ENCODE data around the gene PHF14. TPM values are rescaled to one million over a fixed set of nuclear protein-coding genes. Genes with fewer than 3 reads are reported as not detected.

The PHF14 gene
- total and polyA plus RNA-seq, 12 donors: 8.0 to 54.5 (median 30.6) TPM

DNA sequence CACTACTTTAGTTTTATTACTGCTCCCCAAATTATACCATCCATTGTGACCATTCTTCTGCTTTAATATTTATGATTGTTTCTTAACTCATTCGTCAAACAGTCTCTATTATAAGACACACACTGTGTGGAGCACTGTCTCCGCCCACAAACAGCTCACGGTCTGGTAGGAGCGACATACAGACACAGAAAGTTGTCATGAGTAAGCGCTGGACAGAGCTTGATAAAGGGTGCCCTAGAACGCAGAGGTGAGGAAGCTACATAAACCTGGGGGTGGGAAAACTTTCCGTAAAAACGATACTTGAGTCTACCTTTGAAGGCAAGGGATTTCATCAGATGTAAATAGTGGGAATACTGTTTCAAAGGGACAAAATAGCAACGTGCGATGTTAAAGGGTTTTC, 207.9 kb downstream of the PHF14 start:
- Histone ChIP-seq H3K4me1 (replicated peaks in 1 of 2) (no peaks in the 10 kb centered on the region), H3K27ac (no peak overlapping the region), H3K4me3 (no peak overlapping the region), H3K27me3 (no peaks in the 10 kb centered on the region), H3K36me3 (replicated peaks in 1 of 2) (no peaks in the 10 kb centered on the region), H3K9me3 (replicated peaks in 1 of 3) (peaks cover 0 to 5% (median 0%) of the 10 kb centered on the region in 3 donors)
- WGBS, 4 donors: 78 to 82% (median 81%) methylated on average over 10 of the region's 10 CpGs
- TF ChIP-seq CTCF (IDR thresholded peaks at IDR 0.05): no peak
- no peak for TF ChIP-seq POLR2A (IDR thresholded peaks at IDR 0.05)
- intact Hi-C loops (cut with DNase I): no loop called here
- no peak for DNase-seq

DNA sequence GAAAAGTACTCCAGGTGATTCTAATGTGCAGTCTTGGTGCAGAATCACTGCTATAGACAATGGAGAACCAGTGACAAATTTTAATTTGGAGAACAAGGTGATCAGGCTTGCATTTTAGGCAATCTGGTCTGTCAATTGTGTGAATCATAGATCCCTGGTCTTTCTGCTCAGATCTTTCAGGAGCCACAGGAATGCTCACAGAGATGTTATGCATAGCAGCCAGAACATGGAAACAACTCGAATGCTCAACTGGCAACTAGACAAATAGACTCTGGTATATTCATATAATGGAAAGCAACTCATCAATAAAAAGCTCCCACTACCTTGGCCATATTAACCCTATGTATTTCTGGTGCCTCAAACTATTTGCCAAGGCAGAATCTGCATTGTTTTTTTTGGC, 209.1 kb downstream of the PHF14 start:
- TF ChIP-seq CTCF (IDR thresholded peaks at IDR 0.05) (no peak), POLR2A (IDR thresholded peaks at IDR 0.05) (no peak)
- intact Hi-C loops (cut with DNase I): no loop called here
- WGBS, 4 donors: 69 to 86% (median 80%) methylated on average over 1 of the region's 1 CpG
- peaks cover 0 to 5% (median 0%) of the 10 kb centered on the region in 3 donors for H3K9me3 ChIP-seq (replicated peaks in 1 of 3)
- H3K36me3 ChIP-seq (replicated peaks in 1 of 2): no peaks in the 10 kb centered on the region
- H3K27ac ChIP-seq: no peak overlapping the region
- H3K27me3 ChIP-seq: no peaks in the 10 kb centered on the region
- no peaks in the 10 kb centered on the region for H3K4me1 ChIP-seq (replicated peaks in 1 of 2)
- no peak overlapping the region for H3K4me3 ChIP-seq
- DNase-seq: no peak

DNA sequence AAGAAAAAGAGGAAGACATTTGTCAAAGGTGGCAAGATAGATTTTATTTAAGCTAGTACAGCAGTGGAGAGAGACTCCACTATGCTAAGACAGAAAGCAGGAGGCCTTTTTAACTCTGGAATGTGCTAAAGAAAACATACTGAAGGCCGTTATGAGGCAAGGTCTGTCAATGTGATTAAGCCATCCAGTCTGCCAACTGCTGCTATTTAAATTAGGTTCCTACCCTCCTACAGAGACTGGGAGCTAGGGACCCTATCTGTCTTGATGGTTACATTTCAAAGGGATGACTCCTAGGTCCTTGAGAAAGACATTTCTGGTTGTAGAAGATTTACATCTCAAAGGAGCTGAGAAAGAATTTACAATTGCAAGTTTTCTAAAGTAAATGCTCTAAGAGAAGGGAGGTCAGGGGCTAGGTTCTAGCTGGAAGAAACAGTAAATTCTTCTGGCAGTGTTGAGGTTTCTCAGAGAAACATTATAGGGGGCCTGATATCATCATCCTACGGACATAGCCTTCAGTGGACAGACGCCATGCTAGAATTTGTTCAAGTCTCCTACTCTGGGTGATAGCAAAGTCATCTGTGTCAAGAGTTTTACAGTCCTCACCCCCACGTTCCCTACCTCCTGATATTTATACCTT, 211.6 kb downstream of the PHF14 start:
- H3K4me3 ChIP-seq: no peak overlapping the region
- no peaks in the 10 kb centered on the region for H3K4me1 ChIP-seq (replicated peaks in 1 of 2)
- intact Hi-C loops (cut with DNase I): no loop called here
- 61 to 69% (median 64%) methylated on average over 4 of the region's 4 CpGs for WGBS, 4 donors
- H3K36me3 ChIP-seq (replicated peaks in 1 of 2): no peaks in the 10 kb centered on the region
- no peak for DNase-seq
- H3K27me3 ChIP-seq: no peaks in the 10 kb centered on the region
- H3K27ac ChIP-seq: no peak overlapping the region
- no peak for TF ChIP-seq POLR2A (IDR thresholded peaks at IDR 0.05)
- TF ChIP-seq CTCF (IDR thresholded peaks at IDR 0.05): no peak
- no peaks in the 10 kb centered on the region for H3K9me3 ChIP-seq (replicated peaks in 1 of 3)

DNA sequence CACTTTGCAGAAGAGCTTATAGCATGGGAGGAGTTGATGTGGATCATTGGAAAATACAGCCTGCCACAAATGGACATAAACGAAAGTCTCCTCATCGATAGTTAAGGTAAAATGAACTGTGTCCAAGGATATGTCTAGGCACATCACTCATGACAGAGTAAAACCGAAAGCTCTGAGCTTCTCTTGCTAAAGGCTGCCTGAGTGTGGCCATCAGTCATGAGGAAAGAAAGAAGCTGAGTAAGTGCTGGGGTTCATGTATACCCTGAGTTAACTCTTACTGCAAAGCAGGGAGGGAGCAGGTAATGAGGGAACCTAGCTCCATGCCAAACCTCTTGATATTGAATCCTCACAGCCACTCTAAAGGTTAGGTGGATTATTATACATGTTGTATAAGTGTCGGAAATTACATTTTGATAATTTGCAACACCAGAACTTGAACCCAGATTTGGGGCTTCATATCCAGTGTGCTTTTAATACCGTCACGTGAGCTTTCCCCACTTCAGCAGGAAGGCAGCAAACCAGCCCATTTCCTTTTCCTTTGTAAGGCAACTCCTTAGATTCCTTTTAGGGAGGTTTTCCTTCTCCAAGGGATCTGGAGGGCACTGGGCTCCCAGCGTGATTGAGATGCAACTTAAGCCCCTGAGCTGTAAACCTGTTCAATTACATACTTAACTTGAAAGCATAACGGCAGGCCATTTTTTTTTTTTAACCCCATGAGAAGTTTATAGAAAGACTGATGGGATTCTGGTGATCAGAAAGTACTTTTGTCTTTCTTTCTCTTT, 215.0 kb downstream of the PHF14 start:
- Histone ChIP-seq H3K4me1 (replicated peaks in 1 of 2) (no peaks in the 10 kb centered on the region), H3K27me3 (no peaks in the 10 kb centered on the region), H3K36me3 (replicated peaks in 1 of 2) (no peaks in the 10 kb centered on the region), H3K4me3 (no peak overlapping the region), H3K27ac (no peak overlapping the region), H3K9me3 (replicated peaks in 1 of 3) (no peaks in the 10 kb centered on the region)
- DNase-seq: no peak
- 39 to 83% (median 67%) methylated on average over 8 of the region's 8 CpGs for WGBS, 4 donors
- intact Hi-C loops (cut with DNase I): no loop called here
- no peak for TF ChIP-seq CTCF (IDR thresholded peaks at IDR 0.05)
- TF ChIP-seq POLR2A (IDR thresholded peaks at IDR 0.05): no peak

Data from adrenal gland (tissue), 12 donors.